ENCODE data around the gene NAPEPLD.
"Not testable (repeated sequence)": the region's sequence is repeated elsewhere in the genome, so short reads cannot be mapped to it uniquely, and the experiment has no call there.

NAPEPLD gene

GRCh38 chr7:103154042-103154441 is 5.1 kb upstream of the NAPEPLD start:
- no peak for TF ChIP-seq CTCF (conservative IDR thresholded peaks at IDR 0.05; ENCODE audit: control insufficient read depth, insufficient read depth, low read depth, low read length)
- no peak overlapping the region for H3K4me3 ChIP-seq (ENCODE audit: control insufficient read depth, low read depth, low read length)
- DNase-seq (ENCODE audit: low read depth): no peak

GRCh38 chr7:103152744-103153617 is 4.1 kb upstream of the NAPEPLD start:
- DNase-seq (ENCODE audit: low read depth); H3K4me3 ChIP-seq (ENCODE audit: control insufficient read depth, low read depth, low read length): not testable (repeated sequence)

GRCh38 chr7:103151993-103152676 is 3.2 kb upstream of the NAPEPLD start:
- not testable (repeated sequence) for DNase-seq (ENCODE audit: low read depth)

GRCh38 chr7:103150192-103150591 is 1.3 kb upstream of the NAPEPLD start:
- no peak for TF ChIP-seq CTCF (conservative IDR thresholded peaks at IDR 0.05; ENCODE audit: control insufficient read depth, insufficient read depth, low read depth, low read length)
- H3K4me3 ChIP-seq (ENCODE audit: control insufficient read depth, low read depth, low read length): no peak overlapping the region
- no peak for DNase-seq (ENCODE audit: low read depth)

More at GRCh38 chr7:103151993-103152676, 3.2 kb upstream of the NAPEPLD start:
- not testable (repeated sequence) for H3K4me3 ChIP-seq (ENCODE audit: control insufficient read depth, low read depth, low read length)

- no peak for DNase-seq (ENCODE audit: low read depth)
- TF ChIP-seq CTCF (conservative IDR thresholded peaks at IDR 0.05; ENCODE audit: control insufficient read depth, insufficient read depth, low read depth, low read length): no peak
- H3K4me3 ChIP-seq (ENCODE audit: control insufficient read depth, low read depth, low read length): peak overlapping the region; percentile 72
These were observed 895 bp upstream of the NAPEPLD start for GRCh38 chr7:103149808-103150180.

- H3K4me3 ChIP-seq (ENCODE audit: control insufficient read depth, low read depth, low read length): peak overlapping the region; percentile 72
- DNase-seq (ENCODE audit: low read depth): peak; percentile 33
- TF ChIP-seq CTCF (conservative IDR thresholded peaks at IDR 0.05; ENCODE audit: control insufficient read depth, insufficient read depth, low read depth, low read length): no peak
These were observed 537 bp downstream of the NAPEPLD start for GRCh38 chr7:103148131-103148993.

- DNase-seq (ENCODE audit: low read depth): not testable (repeated sequence)
These were observed 4.1 kb downstream of the NAPEPLD start for GRCh38 chr7:103144754-103145153.

GRCh38 chr7:103143868-103144267 is 5.0 kb downstream of the NAPEPLD start:
- no peak for TF ChIP-seq CTCF (conservative IDR thresholded peaks at IDR 0.05; ENCODE audit: control insufficient read depth, insufficient read depth, low read depth, low read length)
- no peak overlapping the region for H3K4me3 ChIP-seq (ENCODE audit: control insufficient read depth, low read depth, low read length)

More at GRCh38 chr7:103144754-103145153, 4.1 kb downstream of the NAPEPLD start:
- H3K4me3 ChIP-seq (ENCODE audit: control insufficient read depth, low read depth, low read length): not testable (repeated sequence)

More at GRCh38 chr7:103143868-103144267, 5.0 kb downstream of the NAPEPLD start:
- DNase-seq (ENCODE audit: low read depth): no peak
